HT-29 (cell line): ENCODE data around the gene TRAPPC10. TPM values are rescaled to one million over a fixed set of nuclear protein-coding genes. Genes with fewer than 3 reads are reported as not detected.
"Not testable (repeated sequence)": the region's sequence is repeated elsewhere in the genome, so short reads cannot be mapped to it uniquely, and the experiment has no call there.

Experiments
- DNase-seq: peaks from one replicate; pipeline ENCODE4 v3.0.0-alpha.2; 2015; ENCODE audit warnings: low spot score
- small RNA-seq: library from RNA; depleted of rRNA; stranded (forward); fragments of <200 nt; gene quantifications from one replicate; pipeline ENCODE3, GENCODE V24; 2014
- total RNA-seq: library from RNA; depleted of rRNA; stranded (reverse); fragments of >200 nt; shearing (Covaris generic); gene quantifications from 2 replicates; pipeline ENCODE4 v1.2.3, GENCODE V29; 2014; rRNA removed

Gene TRAPPC10
- total RNA-seq, 1 experiment from 2014 or later = 19.0 TPM

GRCh38 chr21:44145616-44146015 lies 133.5 kb downstream of the TRAPPC10 start:
- DNase-seq = not testable (repeated sequence)

DNA sequence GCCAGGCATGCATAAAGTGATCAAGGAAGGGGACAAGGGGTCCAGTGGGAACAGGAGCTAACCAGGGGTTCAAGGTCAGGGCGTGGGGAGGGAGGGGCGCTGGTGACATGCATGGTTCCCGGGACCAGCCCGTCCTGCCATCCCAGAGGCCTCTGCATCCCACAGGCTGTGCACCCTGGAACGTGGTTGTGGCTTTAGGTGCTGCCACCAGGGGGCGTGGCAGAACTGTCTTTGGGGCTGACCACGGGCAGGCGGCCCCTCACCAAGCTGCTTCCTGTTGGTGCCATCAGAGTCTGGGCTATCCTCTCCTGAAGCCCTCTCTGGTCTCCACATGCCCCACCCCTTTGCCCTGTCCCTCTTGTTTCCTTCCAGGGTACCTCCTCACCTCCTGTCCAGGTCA lies 135.0 kb downstream of the TRAPPC10 start:
- DNase-seq = not testable (repeated sequence)

DNA sequence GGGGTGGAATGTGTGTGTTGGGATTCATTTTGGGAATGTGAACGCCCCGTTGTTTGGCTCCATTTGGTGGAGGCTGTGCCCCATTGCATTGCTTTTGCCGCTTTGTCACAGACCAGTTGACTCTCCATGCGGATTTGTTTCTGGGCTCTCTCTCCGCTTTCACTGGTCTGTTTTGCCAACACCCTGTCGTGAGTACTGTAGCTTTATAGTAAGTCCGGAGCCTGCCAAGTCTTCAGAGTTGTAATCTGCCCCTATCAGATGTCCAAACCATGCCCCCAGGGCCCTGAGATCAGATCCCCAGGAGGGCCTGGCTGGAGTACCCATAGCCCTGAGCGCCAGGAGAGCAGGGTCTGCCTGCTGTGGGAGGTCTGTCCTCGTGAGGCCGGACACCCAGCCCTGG lies 138.1 kb downstream of the TRAPPC10 start:
- not testable (repeated sequence) for DNase-seq

DNA sequence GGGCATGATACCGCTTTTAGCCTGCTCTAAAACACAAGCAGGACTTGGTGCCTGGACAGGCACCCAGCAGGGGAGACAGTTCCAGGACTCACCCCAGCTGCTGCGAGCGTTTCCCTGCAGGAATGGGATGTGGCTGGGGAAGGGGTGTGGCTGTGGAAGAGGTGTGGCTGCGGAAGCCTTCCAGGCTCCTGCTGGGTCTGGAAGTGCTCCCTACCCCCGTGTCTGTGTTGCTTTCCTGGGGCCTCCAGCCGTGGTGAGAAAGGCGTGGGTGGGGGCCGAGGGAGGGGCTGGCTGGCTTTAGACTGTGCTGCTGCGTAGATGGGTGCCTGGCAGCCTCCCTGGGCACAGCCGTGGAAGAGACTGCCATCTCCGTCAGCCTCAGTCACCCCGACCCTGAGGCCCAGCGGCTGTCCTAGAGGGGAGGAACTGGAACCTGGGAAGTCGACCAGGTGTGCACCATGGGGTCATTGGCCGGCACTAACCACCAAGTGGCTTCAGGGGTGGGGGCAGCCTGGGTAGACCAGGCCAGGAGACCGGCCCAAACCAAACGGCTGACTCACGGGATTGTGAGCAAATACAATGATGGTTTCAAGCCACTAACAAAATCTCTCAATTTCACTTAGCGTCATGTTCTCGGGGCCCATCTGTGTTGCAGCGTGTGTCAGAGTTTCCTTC lies 141.2 kb downstream of the TRAPPC10 start:
- not testable (repeated sequence) for DNase-seq

GRCh38 chr21:44153889-44154228 lies 141.8 kb downstream of the TRAPPC10 start:
- DNase-seq = not testable (repeated sequence)

GRCh38 chr21:44154816-44155230 lies 142.7 kb downstream of the TRAPPC10 start:
- DNase-seq = not testable (repeated sequence)

DNA sequence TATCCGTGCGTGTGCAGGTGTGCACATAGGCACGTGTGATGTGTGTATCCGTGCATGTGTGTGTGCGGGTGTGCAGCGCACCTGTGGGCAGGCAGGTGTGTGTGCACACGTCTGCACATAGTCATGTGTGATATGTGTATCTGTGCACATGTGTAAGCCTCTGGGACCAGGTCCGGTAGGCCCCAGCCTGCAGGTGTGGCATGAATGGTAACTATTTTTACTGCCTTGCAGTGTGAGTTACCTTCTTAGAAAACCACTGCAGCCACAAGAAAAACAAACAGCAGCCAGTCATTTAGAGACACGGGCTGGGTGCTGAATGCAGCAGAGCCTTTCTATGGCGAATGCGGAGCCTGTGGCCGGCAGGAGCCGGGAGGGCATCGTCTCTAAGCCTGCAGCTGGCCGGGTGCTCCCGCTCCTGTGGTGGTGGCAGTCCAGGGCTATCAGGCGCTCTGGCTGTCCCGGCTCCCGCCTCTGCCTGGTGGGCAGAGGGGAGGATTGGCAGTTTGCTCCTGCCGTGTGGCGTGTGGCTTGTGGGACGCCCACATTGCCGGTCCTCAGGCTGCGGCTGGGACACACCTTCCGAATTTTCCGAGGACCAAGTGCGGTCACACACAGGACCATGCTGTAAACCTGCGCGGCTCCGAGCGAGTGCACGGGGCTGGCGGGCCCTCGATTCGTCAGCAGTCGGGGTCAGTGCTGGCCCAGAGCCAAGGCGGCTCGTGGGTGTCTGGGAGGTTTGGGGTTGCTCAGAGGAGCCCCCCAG lies 143.3 kb downstream of the TRAPPC10 start:
- DNase-seq = not testable (repeated sequence)

DNA sequence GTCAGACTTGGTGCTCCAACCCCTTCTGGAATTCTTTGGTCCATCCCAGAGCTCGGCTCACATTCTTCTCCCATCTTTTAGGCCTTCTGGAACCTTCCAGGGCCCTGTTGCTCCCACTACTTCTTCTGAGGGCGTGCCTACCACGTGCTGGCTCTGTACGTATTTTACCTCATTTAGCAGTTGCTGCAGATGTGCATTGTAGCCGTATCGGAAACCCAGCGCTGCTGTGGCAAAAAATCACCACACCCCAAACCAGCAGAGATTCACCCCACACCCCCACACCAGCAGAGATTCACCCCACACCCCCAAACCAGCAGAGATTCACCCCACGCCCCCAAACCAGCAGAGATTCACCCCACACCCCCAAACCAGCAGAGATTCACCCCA lies 143.9 kb downstream of the TRAPPC10 start:
- DNase-seq = not testable (repeated sequence)

Small RNA genes lying within 50 kb of the gene (small RNA-seq; reads per million reads assigned to genes)
- not detected for gene RNU6-1150P

Other genes starting within 250 kb of the TRAPPC10 start
- gene CSTB, start 236.0 kb upstream of the TRAPPC10 start, total RNA-seq = 49.7 and 55.0 TPM in 2 replicates
- gene RRP1, start 222.7 kb upstream of the TRAPPC10 start, total RNA-seq = 36.4 and 39.3 TPM in 2 replicates
- gene AGPAT3, start 147.1 kb upstream of the TRAPPC10 start, total RNA-seq = 31.6 and 39.6 TPM in 2 replicates
- gene PWP2, start 95.1 kb downstream of the TRAPPC10 start, total RNA-seq = 6.7 and 20.5 TPM in 2 replicates
- 3.4 and 3.9 TPM in 2 replicates for gene GATD3, start 121.4 kb downstream of the TRAPPC10 start, total RNA-seq
- 1.7 and 2.2 TPM in 2 replicates for gene ICOSLG, start 228.6 kb downstream of the TRAPPC10 start, total RNA-seq
- gene DNMT3L, start 249.6 kb downstream of the TRAPPC10 start, total RNA-seq = not detected in 2 replicates